Measurements from ENCODE around the gene RBMS2. TPM values are rescaled to one million over a fixed set of nuclear protein-coding genes. Genes with fewer than 3 reads are reported as not detected.

RBMS2 gene
- polyA plus RNA-seq, 2 of the 4 experiments (the other 2 are of a cell fraction): 13.3 to 46.4 TPM

GRCh38 chr12:56616925-56617324, 95.3 kb downstream of the RBMS2 start:
- DNase-seq (ENCODE audit: low read depth in 1 of 2, low spot score in 1 of 2): no peak
- H3K4me2 ChIP-seq: no peak overlapping the region
- H3K27ac ChIP-seq: no peak overlapping the region
- ChIA-PET CTCF (interaction anchor here (0.6 to 2.3 kb wide), 5 partner anchors 8 to 103 kb away, joined by 3 to 9 read pairs (median 6); no protein-coding TSS in a partner anchor), POLR2A (no interaction called here)
- H3K4me1 ChIP-seq: no peaks in the 10 kb centered on the region
- FAIRE-seq: no peak
- no peak for ATAC-seq
- H3K4me3 ChIP-seq: no peak overlapping the region
- TF ChIP-seq ZSCAN20 (CRISPR knock-in tag; IDR thresholded peaks at IDR 0.05): no peak
- no peak for TF ChIP-seq NPAS2 (CRISPR knock-in tag; IDR thresholded peaks at IDR 0.05; ENCODE audit: borderline replicate concordance)
- no peak for TF ChIP-seq POLR2AphosphoS2 (conservative IDR thresholded peaks at IDR 0.05; ENCODE audit: low read length)
- no peak for TF ChIP-seq TFCP2L1 (CRISPR knock-in tag; IDR thresholded peaks at IDR 0.05)
- TF ChIP-seq EHMT2 (IDR thresholded peaks at IDR 0.05; ENCODE audit: low read depth): no peak
- no peaks in the 10 kb centered on the region for H3K9me3 ChIP-seq

- FAIRE-seq: no peak
Observed at GRCh38 chr12:56622535-56622934, 100.9 kb downstream of the RBMS2 start.

GRCh38 chr12:56626701-56627100, 105.1 kb downstream of the RBMS2 start:
- Histone ChIP-seq H3K27ac (no peak overlapping the region), H3K4me1 (peaks cover 19% of the 10 kb centered on the region), H3K4me3 (no peak overlapping the region), H3K9me3 (no peaks in the 10 kb centered on the region), H3K4me2 (no peak overlapping the region)
- TF ChIP-seq CEBPB (IDR thresholded peaks at IDR 0.05) (no peak), HMGXB4 (CRISPR knock-in tag; IDR thresholded peaks at IDR 0.05; ENCODE audit: borderline replicate concordance) (no peak), FOXS1 (CRISPR knock-in tag; IDR thresholded peaks at IDR 0.05) (no peak), ATOH8 (CRISPR knock-in tag; IDR thresholded peaks at IDR 0.05; ENCODE audit: low read depth) (no peak), TFCP2L1 (CRISPR knock-in tag; IDR thresholded peaks at IDR 0.05) (no peak), HDAC2 (IDR thresholded peaks at IDR 0.05) (no peak), KDM1A (IDR thresholded peaks at IDR 0.05; ENCODE audit: low read depth) (no peak), E2F6 (IDR thresholded peaks at IDR 0.05; ENCODE audit: borderline replicate concordance, low read depth) (no peak), RNF2 (IDR thresholded peaks at IDR 0.05; ENCODE audit: borderline replicate concordance, low read depth) (no peak), BCL3 (IDR thresholded peaks at IDR 0.05) (no peak), PHF8 (IDR thresholded peaks at IDR 0.05; ENCODE audit: borderline replicate concordance, low read depth) (no peak), FOSB (CRISPR knock-in tag; IDR thresholded peaks at IDR 0.05) (no peak)
- ChIA-PET CTCF (interaction anchor here (1.1 to 7.6 kb wide), 3 partner anchors 8 to 125 kb away, joined by 3 to 67 read pairs (median 10); no protein-coding TSS in a partner anchor), POLR2A (no interaction called here)
- ATAC-seq: no peak
- DNase-seq (ENCODE audit: low read depth in 1 of 2, low spot score in 1 of 2): no peak
- no peak for FAIRE-seq

More at GRCh38 chr12:56622535-56622934, 100.9 kb downstream of the RBMS2 start:
- Histone ChIP-seq H3K27ac (no peak overlapping the region), H3K9me3 (no peaks in the 10 kb centered on the region), H3K4me3 (no peak overlapping the region), H3K4me1 (no peaks in the 10 kb centered on the region), H3K4me2 (no peak overlapping the region)
- ChIA-PET POLR2A (no interaction called here), CTCF (interaction anchor here (0.6 to 7.6 kb wide), 3 partner anchors 13 to 78 kb away, joined by 4 to 67 read pairs (median 9); no protein-coding TSS in a partner anchor)
- no peak for TF ChIP-seq RAD21 (conservative IDR thresholded peaks at IDR 0.05 in 1 of 2, IDR thresholded peaks at IDR 0.05 in 1 of 2)
- no peak for TF ChIP-seq HOXA7 (CRISPR knock-in tag; IDR thresholded peaks at IDR 0.05)
- no peak for TF ChIP-seq MAZ (IDR thresholded peaks at IDR 0.05; ENCODE audit: borderline replicate concordance, low read depth, low read length)
- TF ChIP-seq ZFP36 (IDR thresholded peaks at IDR 0.05; ENCODE audit: borderline replicate concordance, partially characterized antibody): no peak
- no peak for TF ChIP-seq HMGXB4 (CRISPR knock-in tag; IDR thresholded peaks at IDR 0.05; ENCODE audit: borderline replicate concordance)
- TF ChIP-seq JUNB (IDR thresholded peaks at IDR 0.05): no peak
- no peak for TF ChIP-seq EHMT2 (IDR thresholded peaks at IDR 0.05; ENCODE audit: low read depth)
- 100% methylated on average over 1 of the region's 1 CpG for WGBS (ENCODE audit: missing lambda C conversion rate)
- DNase-seq (ENCODE audit: low read depth in 1 of 2, low spot score in 1 of 2) (no peak), ATAC-seq (no peak)

Measured in A549 (cell line).